Camera-type eye (tissue), 1 donor: ENCODE data around the gene FAM3A. TPM values are rescaled to one million over a fixed set of nuclear protein-coding genes. Genes with fewer than 3 reads are reported as not detected.

Source experiments
- total RNA-seq: library from RNA; depleted of rRNA; stranded (reverse); fragments of >200 nt; gene quantifications from one replicate; pipeline ENCODE4 v1.2.3, GENCODE V29; 2014

Gene FAM3A, protein sequence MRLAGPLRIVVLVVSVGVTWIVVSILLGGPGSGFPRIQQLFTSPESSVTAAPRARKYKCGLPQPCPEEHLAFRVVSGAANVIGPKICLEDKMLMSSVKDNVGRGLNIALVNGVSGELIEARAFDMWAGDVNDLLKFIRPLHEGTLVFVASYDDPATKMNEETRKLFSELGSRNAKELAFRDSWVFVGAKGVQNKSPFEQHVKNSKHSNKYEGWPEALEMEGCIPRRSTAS
- 24.8 TPM for total RNA-seq

DNA sequence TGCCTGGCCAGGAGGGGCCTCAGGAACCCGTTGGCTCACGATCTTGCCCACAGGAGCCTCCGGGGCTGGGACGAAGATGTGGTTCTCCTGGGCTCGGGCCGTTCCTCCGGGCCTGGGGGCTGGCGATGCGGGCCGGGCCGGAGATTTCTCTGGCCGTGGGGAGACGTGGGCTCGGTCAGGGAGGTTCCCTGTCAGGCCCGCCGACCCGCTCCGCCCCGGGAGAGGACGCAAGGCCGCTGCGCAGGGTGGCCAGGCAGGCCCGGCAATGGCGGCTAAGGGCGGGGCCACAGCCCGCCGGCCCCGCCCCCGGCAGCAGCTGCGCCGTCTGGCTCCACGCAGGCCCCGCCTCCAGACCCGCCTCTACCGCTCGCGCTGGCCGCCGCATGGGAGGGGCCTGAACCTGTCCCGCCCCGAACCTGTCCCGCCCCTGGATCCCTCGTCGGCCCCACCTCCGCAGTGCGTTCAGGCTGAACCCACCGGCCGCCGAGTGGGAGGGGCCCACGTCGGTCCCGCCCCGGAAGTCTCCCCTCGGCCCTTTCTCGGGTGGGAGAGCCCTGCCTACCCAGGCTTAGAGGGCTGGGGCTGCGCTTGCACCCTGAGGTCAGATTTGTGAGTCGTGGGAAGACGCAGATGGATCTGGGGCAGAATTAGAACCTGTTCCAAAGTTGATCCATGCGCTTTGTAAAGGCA, at the start of gene FAM3A:
TSS of gene FAM3A (minus strand) at position 267 of the 690 bp plus-strand sequence. CDS start 460 bp downstream, outside the sequence.

DNA sequence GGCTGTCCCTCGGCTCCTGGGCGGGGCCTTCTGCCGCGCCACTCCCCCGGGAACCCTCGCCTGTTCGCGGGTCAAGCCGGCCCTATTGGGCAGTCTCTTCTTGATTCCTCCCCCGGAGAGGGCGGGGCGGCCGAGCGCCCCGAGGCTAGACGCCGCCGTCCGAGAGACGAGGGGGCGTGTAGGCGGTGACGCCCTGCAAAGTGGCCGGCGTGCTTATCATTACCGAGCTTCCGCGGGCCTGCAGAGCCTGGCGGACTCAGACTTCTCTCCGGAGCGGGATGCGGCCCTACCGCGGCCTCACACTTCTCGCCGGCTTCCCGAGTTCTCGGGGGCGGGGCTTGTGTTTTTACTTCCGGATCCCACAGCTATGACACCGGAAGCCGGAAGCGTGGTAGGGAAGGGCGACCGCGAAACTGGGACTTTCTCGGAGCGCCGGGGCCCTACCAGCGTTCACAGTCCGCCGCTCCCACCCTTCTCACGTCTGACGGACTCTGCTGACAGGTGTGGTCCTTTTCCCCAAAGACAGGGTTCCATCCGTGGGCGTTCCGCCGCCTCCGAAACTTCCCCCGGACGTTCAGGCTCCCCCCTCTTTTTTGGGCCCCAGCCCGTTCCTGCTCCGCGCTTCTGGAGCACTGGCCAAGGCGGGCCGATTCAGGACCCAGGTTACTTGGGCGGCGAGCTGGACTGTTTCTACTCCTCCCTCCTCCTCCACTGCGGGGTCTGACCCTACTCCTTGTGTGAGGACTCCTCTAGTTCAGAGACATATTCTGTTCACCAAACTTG, 31.4 kb upstream of the FAM3A start, which contains the start of gene IKBKG:
TSS of gene IKBKG (plus strand) at position 376 of the 783 bp plus-strand sequence. CDS start 4,383 bp downstream, outside the sequence.

DNA sequence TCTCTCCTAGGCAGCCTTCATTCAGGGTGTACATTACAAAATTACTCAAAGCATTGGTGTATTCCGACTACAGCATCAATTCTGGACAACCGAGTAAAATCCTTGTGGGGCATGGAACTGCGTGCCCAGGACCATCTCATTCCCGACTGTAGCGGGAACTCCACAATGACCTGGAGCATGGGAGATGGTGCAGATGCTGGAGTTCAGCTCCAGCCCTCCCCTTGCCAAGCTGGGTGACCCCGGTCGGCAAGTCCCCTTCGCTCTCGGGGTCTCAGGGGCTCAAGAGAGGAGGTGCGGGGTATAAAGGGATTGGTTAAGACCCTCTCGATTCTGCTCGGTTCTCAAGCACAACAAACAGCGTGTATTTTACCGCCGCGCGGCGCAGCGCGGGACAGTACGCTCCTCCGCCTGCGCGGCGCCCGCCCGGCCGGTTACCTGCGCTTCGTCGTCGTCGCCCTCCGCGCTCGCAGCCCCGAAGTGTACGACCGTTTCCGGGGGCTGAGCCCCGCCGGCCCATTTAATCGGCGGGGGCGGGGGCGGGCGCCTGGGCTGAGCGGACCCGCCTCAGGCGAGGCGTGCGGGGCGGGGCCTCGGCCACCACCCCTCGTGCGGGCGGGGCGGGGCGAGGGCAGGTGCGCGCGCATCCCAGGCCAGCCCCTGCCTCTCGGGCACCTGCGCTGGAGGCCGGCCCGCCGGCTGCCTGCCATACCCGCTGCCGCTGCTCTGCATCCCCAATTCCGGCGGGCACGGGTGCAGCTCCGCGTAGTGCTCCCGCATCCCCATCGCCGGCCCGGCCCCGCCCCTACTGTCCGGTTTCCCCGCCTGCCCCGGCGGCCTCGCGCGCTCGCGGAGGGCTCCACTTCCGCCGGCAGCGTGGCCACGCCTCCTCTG, 30.6 kb upstream of the FAM3A start, which contains the start of gene G6PD:
TSS of gene G6PD (minus strand) at position 493 of the 891 bp plus-strand sequence. CDS start 691 bp downstream, outside the sequence.

DNA sequence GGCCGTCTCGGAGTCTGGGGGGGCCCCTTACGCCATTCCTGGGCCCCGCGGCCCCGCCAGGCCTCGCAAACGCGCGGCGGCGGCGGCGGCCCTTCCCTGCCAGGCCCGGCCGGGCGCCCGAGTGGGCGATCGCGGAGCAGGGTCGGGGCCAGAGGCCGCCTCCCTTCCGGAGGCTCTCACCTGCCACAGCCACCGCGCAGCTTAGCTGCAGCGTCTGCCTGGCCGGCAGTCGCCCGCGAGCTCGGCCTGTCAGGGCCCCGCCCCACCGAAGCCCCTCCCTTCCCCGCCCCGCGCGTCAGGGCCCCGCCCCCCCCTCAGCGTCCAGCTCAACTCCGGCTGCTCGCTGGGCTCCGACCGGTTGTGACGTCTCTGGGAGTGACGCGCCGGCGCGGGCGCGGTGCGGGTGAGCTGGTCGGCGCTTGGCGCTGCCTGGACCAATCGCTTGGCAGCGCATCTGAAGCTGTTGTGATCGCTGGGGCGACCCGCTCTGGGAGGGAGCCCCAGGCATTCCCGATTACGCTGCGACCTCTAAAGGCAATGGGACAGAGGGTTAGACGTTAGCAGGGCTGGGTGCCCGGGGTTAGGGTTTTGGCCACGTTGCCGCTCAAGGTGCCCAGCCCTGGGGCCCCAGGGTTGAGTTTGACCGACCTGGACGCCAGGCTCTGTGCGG, 25.5 kb downstream of the FAM3A start, which contains the start of gene SLC10A3:
TSS of gene SLC10A3 (minus strand) at position 216 of the 670 bp plus-strand sequence. CDS start 1,689 bp downstream, outside the sequence.

DNA sequence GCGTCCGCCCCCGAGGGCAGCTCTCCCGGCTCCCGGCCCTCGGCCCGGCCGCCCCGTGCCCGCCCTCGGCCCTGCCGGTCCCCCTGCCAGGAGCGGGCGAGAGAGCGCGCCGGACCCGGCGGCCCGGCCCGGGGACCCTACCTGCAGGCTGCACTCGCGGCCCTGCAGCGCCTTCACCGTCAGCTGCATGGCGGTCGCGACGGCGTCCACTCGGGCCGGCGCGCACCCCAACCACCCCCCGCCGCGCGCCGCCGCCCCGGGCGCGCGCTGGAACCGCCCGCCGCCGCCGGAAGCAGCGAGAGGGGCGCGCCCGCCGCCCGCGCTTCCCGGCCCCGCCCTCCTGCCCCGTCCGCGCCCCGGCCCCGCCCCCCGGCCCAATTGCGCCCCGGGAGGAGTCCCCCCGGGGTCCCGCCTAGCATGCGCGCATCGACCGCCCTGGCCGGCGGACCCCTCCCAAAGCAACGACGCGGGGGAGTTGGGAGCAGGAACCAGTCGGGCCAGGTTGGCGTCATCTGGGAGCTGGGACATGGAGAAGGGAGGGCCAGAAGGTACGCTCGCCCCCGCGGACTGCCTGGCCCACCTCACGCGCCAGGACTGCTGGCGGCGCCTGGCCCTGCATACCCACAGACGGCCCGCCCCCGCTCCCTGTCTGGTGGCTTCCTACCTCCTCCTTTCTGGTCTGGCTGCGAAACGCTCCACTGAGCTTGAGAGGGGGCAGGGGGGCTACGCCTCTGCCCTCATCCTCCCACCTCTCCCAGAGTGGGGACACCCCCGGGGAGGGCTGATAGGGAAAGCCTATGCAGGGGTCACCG, 29.4 kb downstream of the FAM3A start, which contains the start of gene UBL4A:
TSS of gene UBL4A (minus strand) at position 220 of the 812 bp plus-strand sequence. CDS start at position 189, 31 bp downstream.

DNA sequence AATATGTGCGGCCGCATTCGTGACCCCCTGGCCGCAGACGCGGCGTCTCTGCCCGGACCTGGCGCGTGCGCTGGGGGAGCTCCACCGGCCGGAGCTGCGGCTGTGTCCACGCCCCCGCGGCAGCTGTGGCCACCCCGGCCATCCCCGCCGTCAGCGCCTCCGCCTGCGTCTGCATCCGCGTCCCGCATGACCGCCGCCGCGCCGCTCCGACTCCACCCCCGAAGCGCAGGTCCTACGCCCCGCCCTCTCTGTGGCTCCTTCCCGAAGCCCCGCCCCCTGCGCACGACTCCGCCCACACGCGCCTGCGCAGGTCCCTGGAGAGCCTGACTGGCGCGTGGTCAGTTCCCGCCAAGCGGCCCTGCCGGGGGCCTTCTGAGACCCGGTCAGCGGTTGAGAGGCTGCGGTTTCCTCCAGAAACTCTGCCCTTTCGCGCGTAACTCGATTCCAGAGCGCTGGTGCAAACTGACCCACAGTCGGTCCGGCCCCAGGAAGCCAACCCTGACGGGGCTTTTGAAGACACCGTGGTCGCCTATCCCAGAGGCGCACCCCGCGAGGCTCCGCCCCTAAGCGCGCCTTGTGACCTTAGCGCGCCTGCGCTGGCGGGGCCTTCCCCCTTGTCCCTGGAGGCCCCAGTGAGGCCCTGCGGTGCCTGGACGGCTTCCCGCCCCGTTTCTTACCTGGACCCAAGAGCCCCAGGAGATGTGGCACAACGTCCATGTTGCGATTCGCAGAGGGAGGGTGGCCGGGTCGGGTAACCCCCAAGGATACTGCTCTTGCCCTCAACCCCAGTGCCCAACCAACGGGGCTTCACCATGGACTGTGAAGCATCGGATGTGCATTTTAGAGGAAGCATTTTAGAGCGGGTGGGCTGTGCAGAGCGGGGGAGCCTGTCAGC, 37.1 kb downstream of the FAM3A start, which contains the start of gene LAGE3:
TSS of gene LAGE3 (minus strand) at position 554 of the 895 bp plus-strand sequence. CDS start at position 188, 366 bp downstream.

DNA sequence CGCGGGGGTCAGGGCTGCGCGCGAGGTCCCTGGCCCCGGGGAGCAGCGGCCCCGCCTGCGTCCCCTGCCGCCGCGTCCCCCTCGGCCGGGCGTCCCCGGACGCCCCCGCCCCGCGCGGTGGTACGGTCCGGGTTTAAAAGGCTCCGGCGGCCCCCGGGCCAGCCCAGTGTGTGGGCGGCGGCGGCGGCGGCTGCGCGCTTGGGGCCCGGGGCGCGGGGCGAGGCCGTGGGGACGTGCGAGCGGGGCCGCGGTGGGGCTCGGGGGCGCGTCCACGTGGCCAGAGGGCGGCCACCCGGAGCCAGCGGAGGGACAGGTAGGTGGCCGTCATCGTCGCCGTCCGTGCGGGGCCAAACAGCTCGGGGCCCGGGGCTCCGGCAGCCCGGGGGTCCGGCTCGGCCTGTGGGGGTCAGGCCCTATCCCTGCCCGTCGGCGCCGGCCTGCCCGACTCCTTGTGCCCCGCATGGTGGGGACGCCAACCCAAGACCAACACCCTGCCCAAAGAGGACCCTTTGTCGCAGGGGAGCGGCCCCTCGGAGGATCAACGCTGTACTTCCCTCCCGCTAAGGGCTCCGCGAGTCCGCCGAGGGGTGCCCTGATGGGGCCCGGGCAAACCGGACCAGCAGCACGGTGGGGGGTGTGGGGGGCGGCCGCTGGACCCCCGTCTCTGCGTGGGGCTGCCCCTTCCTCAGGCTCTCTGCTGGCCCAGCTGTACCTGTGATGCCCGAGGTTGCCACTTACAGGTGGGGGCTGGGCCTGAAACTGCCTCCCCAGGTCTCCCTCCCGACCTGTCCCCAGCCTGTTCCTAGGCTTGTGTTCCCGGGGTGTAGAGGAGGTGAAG, 57.7 kb downstream of the FAM3A start, which contains the start of gene PLXNA3:
TSS of gene PLXNA3 (plus strand) at position 166 of the 838 bp plus-strand sequence. CDS start 1,903 bp downstream, outside the sequence.

Other genes with a start within 250 kb of the FAM3A start
- gene TEX28, start 221.1 kb downstream of the FAM3A start, total RNA-seq = not detected
- 2.3 TPM for gene TKTL1, start 220.4 kb downstream of the FAM3A start, total RNA-seq
- 469 TPM for gene FLNA, start 141.6 kb downstream of the FAM3A start, total RNA-seq
- 23.0 TPM for gene EMD, start 136.9 kb downstream of the FAM3A start, total RNA-seq
- gene RPL10, start 117.9 kb downstream of the FAM3A start, total RNA-seq = 5,669 TPM
- 17.3 TPM for gene DNASE1L1, start 107.0 kb downstream of the FAM3A start, total RNA-seq
- 26.3 TPM for gene TAFAZZIN, start 104.7 kb downstream of the FAM3A start, total RNA-seq
- gene ATP6AP1, start 87.6 kb downstream of the FAM3A start, total RNA-seq = 94.4 TPM
- gene GDI1, start 79.1 kb downstream of the FAM3A start, total RNA-seq = 190 TPM
- 37.8 TPM for gene FAM50A, start 72.1 kb downstream of the FAM3A start, total RNA-seq
- gene PLXNA3, start 58.0 kb downstream of the FAM3A start, total RNA-seq = 31.2 TPM
- gene LAGE3, start 37.0 kb downstream of the FAM3A start, total RNA-seq = 20.0 TPM
- gene UBL4A, start 29.6 kb downstream of the FAM3A start, total RNA-seq = 30.8 TPM
- gene SLC10A3, start 25.6 kb downstream of the FAM3A start, total RNA-seq = 14.2 TPM
- 33.1 TPM for gene G6PD, start 30.6 kb upstream of the FAM3A start, total RNA-seq
- gene IKBKG, start 31.4 kb upstream of the FAM3A start, total RNA-seq = 13.2 TPM
- gene CTAG1A, start 68.9 kb upstream of the FAM3A start, total RNA-seq = not detected
- not detected for gene CTAG1B, start 103.0 kb upstream of the FAM3A start, total RNA-seq
- gene CTAG2, start 137.3 kb upstream of the FAM3A start, total RNA-seq = not detected
- 4.3 TPM for gene GAB3, start 234.8 kb upstream of the FAM3A start, total RNA-seq
- 41.2 TPM for gene DKC1, start 246.6 kb upstream of the FAM3A start, total RNA-seq